HEK293T (cell line): ENCODE data around the gene FZD7.

Source experiments
- CTCF ChIA-PET: fragments of 350-600 bp; formaldehyde crosslinking; extraction: SDS; loops from one replicate; lab custom pipeline; 2021; ENCODE audit warnings: antibody characterized with exemption, inconsistent platforms; lab: Yijun Ruan, JAX
- POLR2A ChIA-PET: fragments of 350-600 bp; formaldehyde crosslinking; extraction: SDS; loops from one replicate; lab custom pipeline; 2020; ENCODE audit warnings: antibody characterized with exemption, inconsistent platforms; lab: Yijun Ruan, JAX
- DNase-seq: peaks from one replicate; pipeline ENCODE4 v3.0.0; 2012; ENCODE audit warnings: mixed read lengths; ENCODE audit errors: extremely low spot score
- ARNT ChIP-seq: fragments of 450-650 bp; IDR thresholded peaks from 2 replicates; pipeline ENCODE4 v1.6.1; 2017; ENCODE audit warnings: mild to moderate bottlenecking
- BHLHE40 ChIP-seq: fragments of 450-650 bp; IDR thresholded peaks from 2 replicates; pipeline ENCODE4 v1.6.1; 2016; ENCODE audit warnings: mild to moderate bottlenecking, moderate library complexity, borderline replicate concordance
- CTBP1 ChIP-seq: fragments of 450-650 bp; IDR thresholded peaks from 2 replicates; pipeline ENCODE4 v1.6.1; 2016; ENCODE audit warnings: borderline replicate concordance
- ELF4 ChIP-seq: fragments of 450-650 bp; IDR thresholded peaks from 2 replicates; pipeline ENCODE4 v1.6.1; 2017; ENCODE audit warnings: antibody characterized with exemption
- FOXA1 ChIP-seq: fragments of 450-650 bp; IDR thresholded peaks from 2 replicates; pipeline ENCODE4 v1.6.1; 2016; ENCODE audit warnings: mild to moderate bottlenecking
- FOXK2 ChIP-seq: fragments of 450-650 bp; IDR thresholded peaks from 2 replicates; pipeline ENCODE4 v1.6.1; 2016; ENCODE audit warnings: mild to moderate bottlenecking
- FOXM1 ChIP-seq: fragments of 450-650 bp; IDR thresholded peaks from 2 replicates; pipeline ENCODE4 v1.6.1; 2017; ENCODE audit warnings: mild to moderate bottlenecking, borderline replicate concordance
- HDGF ChIP-seq: fragments of 450-650 bp; IDR thresholded peaks from 2 replicates; pipeline ENCODE4 v1.6.1; 2017; ENCODE audit warnings: antibody characterized with exemption, borderline replicate concordance
- L3MBTL2 ChIP-seq: fragments of 450-650 bp; conservative IDR thresholded peaks from 2 replicates; pipeline ENCODE4 v1.6.1; 2016; ENCODE audit warnings: mild to moderate bottlenecking
- LEF1 ChIP-seq: fragments of 450-650 bp; IDR thresholded peaks from 2 replicates; pipeline ENCODE4 v1.6.1; 2017; ENCODE audit warnings: mild to moderate bottlenecking, borderline replicate concordance
- NFRKB ChIP-seq: fragments of 450-650 bp; IDR thresholded peaks from 2 replicates; pipeline ENCODE4 v1.6.1; 2016; ENCODE audit warnings: mild to moderate bottlenecking, moderate library complexity
- PKNOX1 ChIP-seq: fragments of 450-650 bp; IDR thresholded peaks from 2 replicates; pipeline ENCODE4 v1.6.1; 2016
- SP1 ChIP-seq: fragments of 450-650 bp; IDR thresholded peaks from 2 replicates; pipeline ENCODE4 v1.6.1; 2017
- SUZ12 ChIP-seq: fragments of 450-650 bp; IDR thresholded peaks from 2 replicates; pipeline ENCODE4 v1.6.1; 2016; ENCODE audit warnings: mild to moderate bottlenecking
- TARDBP ChIP-seq: fragments of 450-650 bp; IDR thresholded peaks from 2 replicates; pipeline ENCODE4 v1.6.1; 2016
- ZNF384 ChIP-seq: fragments of 450-650 bp; IDR thresholded peaks from 2 replicates; pipeline ENCODE4 v1.6.1; 2016

FZD7 gene

DNA sequence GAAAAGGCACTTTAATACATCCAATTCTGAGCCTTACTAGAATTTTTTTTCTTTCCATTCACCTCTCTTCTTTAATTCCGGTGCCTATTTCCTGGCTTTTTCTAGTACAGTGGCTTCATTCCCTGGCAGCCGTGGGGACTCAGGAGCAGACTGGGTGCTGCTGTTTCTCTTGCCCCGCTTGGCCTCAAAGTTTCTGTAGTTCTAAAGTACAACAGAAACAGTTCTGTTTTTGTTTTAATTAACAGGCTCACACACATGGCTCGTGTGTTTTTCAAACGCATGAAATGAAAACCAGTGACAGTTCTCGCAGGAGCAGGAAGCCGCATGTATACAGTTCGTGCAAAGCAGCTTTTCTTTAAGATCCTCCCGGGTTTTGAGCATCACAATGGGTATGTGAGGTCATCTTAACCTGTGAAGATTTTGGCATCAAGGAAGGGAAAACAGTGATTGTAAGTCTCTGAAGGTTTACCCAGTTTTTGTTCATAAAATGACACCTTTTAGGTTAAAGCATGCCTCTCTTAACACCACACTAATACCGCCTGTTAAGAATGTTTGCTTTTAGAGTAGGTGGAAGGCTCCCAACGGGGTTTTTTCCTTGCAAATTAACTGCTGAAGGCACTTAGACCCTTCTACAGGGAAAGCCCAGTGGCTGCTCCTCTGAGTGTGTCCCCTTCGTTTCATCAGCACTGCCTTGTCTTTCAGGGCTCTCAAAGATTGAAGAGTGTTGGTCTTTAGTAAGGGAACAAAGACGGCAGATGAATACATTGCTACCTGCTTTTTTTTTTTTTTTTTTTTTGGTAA, 5.8 kb downstream of the FZD7 start:
- POLR2A ChIA-PET = interaction anchor here (1.0 kb wide), 1 partner anchor 258 kb away, joined by 3 read pairs; no protein-coding TSS in a partner anchor
- CTCF ChIA-PET = interaction anchor here (0.6 kb wide), 1 partner anchor 688 kb away, joined by 3 read pairs; no protein-coding TSS in a partner anchor
- TF ChIP-seq FOXK2 = no peak
- no peak for TF ChIP-seq NFRKB
- DNase-seq = no peak

DNA sequence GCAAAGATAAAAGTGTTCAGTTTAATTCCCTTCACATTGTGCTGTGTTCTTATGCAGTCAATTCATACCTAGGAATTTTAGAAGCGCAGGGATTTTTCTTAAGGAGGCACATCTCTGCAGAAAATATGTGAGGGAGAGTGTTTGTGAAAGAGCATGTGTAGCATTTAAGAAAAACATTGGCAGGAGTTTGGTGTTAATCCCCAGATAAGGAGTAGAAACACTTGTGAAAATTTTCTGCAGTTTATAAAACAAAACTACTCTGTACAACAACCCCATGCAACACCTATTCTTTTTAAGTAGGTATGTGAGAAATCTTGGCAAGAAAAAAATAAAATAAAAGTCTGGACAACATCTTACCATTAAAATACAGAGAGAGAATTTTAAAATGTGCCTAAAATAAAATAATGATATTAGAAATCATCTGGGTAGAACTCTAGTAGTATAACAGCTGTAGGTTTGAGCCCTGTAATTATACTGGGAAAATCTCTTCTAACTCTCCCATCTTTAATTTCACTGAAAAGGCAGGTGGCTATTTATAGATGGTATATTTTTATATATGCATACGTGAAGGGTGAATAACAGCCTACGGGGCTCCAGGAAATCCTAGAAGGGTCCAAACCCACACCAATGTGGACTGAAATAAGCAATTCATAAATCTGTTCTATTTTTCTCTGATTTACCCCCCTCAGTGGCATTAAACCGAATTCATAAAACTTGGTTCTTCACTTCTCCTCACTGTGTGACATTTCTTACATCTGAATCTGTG, 6.6 kb downstream of the FZD7 start:
- POLR2A ChIA-PET = no interaction called here
- no peak for DNase-seq
- CTCF ChIA-PET = interaction anchor here (0.7 kb wide), 1 partner anchor 62 kb away, joined by 4 read pairs; no protein-coding TSS in a partner anchor
- TF ChIP-seq SUZ12 = no peak
- TF ChIP-seq L3MBTL2 = no peak
- TF ChIP-seq CTBP1 = no peak
- no peak for TF ChIP-seq ELF4
- TF ChIP-seq SP1 = no peak
- TF ChIP-seq HDGF = no peak
- TF ChIP-seq FOXK2 = no peak
- no peak for TF ChIP-seq FOXM1
- no peak for TF ChIP-seq FOXA1

DNA sequence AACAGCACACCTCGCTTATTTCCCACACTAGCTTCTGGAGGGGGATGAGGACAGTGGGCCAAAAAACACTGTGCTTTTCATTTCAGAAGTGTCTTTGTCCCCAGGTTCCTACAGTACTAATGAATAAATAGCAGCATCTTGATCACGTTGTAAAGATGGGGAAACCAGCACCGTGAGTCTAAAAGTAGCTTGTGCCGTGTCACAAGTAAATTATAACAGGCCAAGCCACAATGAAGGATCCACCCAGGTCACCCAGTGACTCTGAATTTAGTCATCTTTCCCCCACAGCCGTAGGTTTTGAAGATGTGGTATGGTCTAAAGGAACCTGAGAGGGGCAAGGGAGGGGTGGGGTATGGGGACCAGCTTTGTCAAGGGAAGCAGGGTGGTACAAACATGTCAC, 8.8 kb downstream of the FZD7 start:
- CTCF ChIA-PET = no interaction called here
- POLR2A ChIA-PET = no interaction called here
- no peak for DNase-seq
- no peak for TF ChIP-seq PKNOX1
- TF ChIP-seq FOXM1 = no peak
- no peak for TF ChIP-seq ARNT
- no peak for TF ChIP-seq SUZ12

DNA sequence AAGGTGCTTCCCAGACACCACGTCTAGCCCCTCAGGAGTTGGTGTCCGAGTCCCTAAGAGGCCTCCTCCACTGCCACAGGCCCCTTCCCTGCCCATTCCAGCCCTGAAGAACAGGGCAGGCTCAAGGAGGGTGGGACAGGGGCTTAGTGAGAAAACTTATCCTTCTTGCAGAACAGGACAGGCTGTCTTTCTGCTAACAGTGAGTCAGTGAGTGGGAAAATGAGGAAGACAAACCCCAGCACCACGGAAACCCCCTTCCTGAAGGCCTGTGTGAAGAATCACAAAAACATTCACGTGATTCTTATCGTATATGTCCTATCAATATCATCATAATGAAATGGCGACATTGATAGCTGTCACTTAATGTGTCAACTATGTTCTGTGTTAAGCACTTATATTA, 9.8 kb downstream of the FZD7 start:
- TF ChIP-seq TARDBP (no peak), ELF4 (no peak), FOXK2 (no peak), NFRKB (no peak), ARNT (no peak), L3MBTL2 (no peak), SP1 (no peak), PKNOX1 (no peak), FOXM1 (no peak), SUZ12 (no peak), BHLHE40 (no peak)
- POLR2A ChIA-PET = no interaction called here
- CTCF ChIA-PET = no interaction called here
- no peak for DNase-seq

GRCh38 chr2:202044777-202045176, 11.1 kb downstream of the FZD7 start:
- ChIA-PET CTCF (no interaction called here), POLR2A (no interaction called here)
- TF ChIP-seq FOXA1 = no peak
- no peak for TF ChIP-seq NFRKB
- no peak for TF ChIP-seq CTBP1
- TF ChIP-seq TARDBP = no peak
- TF ChIP-seq ELF4 = no peak
- no peak for TF ChIP-seq PKNOX1
- TF ChIP-seq ZNF384 = no peak
- no peak for TF ChIP-seq BHLHE40
- no peak for TF ChIP-seq LEF1
- no peak for TF ChIP-seq ARNT
- no peak for TF ChIP-seq SUZ12
- TF ChIP-seq L3MBTL2 = no peak
- TF ChIP-seq SP1 = no peak
- TF ChIP-seq FOXM1 = no peak
- TF ChIP-seq FOXK2 = no peak
- TF ChIP-seq HDGF = no peak
- DNase-seq = no peak

DNA sequence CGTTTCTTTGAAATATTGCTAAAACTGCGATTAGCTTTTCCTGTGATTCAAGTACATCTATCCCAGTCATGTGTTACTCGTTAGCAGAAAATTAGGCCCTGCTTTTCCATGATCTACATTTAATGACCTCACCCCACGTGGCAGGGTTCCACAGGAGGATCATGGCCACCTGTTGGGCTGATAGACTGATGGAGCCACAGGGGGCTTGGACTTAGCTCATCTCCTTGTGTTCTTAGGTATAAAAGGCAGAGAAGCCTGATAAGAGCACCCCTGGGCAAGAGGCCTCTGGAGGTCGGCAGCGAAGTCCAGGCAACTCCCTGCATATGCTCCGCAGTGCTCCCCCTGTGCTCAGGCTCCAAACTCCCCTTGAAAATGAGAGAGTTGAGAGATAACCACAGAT, 12.9 kb downstream of the FZD7 start:
- ChIA-PET CTCF (no interaction called here), POLR2A (no interaction called here)
- DNase-seq = no peak
- no peak for TF ChIP-seq FOXA1
- no peak for TF ChIP-seq TARDBP
- no peak for TF ChIP-seq ARNT
